Mucosa of descending colon (tissue), 3 donors: ENCODE measurements around the gene NTRK3. TPM values are rescaled to one million over a fixed set of nuclear protein-coding genes. Genes with fewer than 3 reads are reported as not detected.

Experiments used
- ATAC-seq: fragments of 200-7000 bp; cut with Tn5 transposase; one replicate; pipeline ENCODE4 v1.9.1; 2020; ENCODE audit warnings: mild to moderate bottlenecking, moderate library complexity
- DNase-seq, 3 donors: peaks; one replicate each; pipeline ENCODE4 v3.0.0-alpha.2; 2020
- H3K36me3 ChIP-seq: fragments of 200-600 bp; one replicate; pipeline ENCODE4 v1.8.0; 2021; ENCODE audit warnings: low read depth, mild to moderate bottlenecking
- H3K4me1 ChIP-seq: fragments of 200-600 bp; one replicate; pipeline ENCODE4 v1.8.0; 2021; ENCODE audit warnings: low read depth, mild to moderate bottlenecking
- H3K4me3 ChIP-seq: fragments of 200-600 bp; one replicate; pipeline ENCODE4 v1.8.0; 2021; ENCODE audit warnings: mild to moderate bottlenecking
- H3K9me3 ChIP-seq: fragments of 200-600 bp; one replicate; pipeline ENCODE4 v1.8.0; 2021; ENCODE audit warnings: mild to moderate bottlenecking
- intact Hi-C, 2 donors: fragments of 100-400 bp; cut with DNase I in 1 of 2; cut with micrococcal nuclease in 1 of 2; formaldehyde crosslinking; loops; one replicate each; pipeline versions ENCODE4 v1.11.0 to v1.11.1; 2022; cut with DNase I, micrococcal nuclease
- total RNA-seq, 3 donors: library from RNA; stranded (reverse); fragmentation: NEBNext Ultra II Directional in 2 of 3; extraction: Animal tissue kit (Norgen Biotek cat#: 25700) in 2 of 3; gene quantifications; one replicate each; pipeline versions ENCODE4 v1.2.1 to v1.2.4, GENCODE V29; 2021 to 2023
- TF ChIP-seq, protein P1 (sequence below): fragments of 200-600 bp; IDR thresholded peaks from one replicate; pipeline ENCODE4 v1.8.0; 2022; ENCODE audit warnings: antibody characterized with exemption, mild to moderate bottlenecking
- donor health status: DM: no; HTN: no; CAD: no; lungs with moderate emphysema.
- donor health status: DM: no; HTN: no; CAD: no.
- donor health status: DM: no; HTN: yes; CAD: no.

NTRK3 gene
- total RNA-seq, 3 donors from 2014 or later, result 0.78 to 2.8 (median 2.1) TPM

- no peak for ATAC-seq
- H3K9me3 ChIP-seq, result no peaks in the 10 kb centered on the region
- TF ChIP-seq, protein P1, sequence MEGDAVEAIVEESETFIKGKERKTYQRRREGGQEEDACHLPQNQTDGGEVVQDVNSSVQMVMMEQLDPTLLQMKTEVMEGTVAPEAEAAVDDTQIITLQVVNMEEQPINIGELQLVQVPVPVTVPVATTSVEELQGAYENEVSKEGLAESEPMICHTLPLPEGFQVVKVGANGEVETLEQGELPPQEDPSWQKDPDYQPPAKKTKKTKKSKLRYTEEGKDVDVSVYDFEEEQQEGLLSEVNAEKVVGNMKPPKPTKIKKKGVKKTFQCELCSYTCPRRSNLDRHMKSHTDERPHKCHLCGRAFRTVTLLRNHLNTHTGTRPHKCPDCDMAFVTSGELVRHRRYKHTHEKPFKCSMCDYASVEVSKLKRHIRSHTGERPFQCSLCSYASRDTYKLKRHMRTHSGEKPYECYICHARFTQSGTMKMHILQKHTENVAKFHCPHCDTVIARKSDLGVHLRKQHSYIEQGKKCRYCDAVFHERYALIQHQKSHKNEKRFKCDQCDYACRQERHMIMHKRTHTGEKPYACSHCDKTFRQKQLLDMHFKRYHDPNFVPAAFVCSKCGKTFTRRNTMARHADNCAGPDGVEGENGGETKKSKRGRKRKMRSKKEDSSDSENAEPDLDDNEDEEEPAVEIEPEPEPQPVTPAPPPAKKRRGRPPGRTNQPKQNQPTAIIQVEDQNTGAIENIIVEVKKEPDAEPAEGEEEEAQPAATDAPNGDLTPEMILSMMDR, result no peak
- no peak for DNase-seq
- no peaks in the 10 kb centered on the region for H3K36me3 ChIP-seq
- H3K4me3 ChIP-seq, result no peak overlapping the region
- intact Hi-C loops, result no loop called here
- no peaks in the 10 kb centered on the region for H3K4me1 ChIP-seq
Measured at GRCh38 chr15:88215066-88215648, 41.4 kb downstream of the NTRK3 start.

DNA sequence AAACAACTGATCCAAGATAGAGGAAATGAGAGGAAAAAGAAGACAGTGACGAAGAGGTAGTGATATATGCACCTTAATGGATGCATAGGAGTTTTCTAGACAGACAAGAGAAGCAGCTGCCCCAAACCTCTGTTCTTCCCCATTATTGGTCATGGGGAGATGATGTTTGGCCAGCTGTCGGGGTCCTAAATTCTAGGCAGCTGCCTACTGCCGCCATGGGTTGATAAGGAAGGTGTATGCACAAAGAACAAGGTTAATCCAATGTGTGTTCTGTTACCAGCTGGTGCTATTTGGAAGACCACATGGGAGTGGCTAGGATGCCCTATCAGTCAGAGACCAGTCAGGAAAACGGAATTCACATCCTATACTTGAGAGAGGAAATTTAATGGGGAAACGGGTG is 47.4 kb downstream of the NTRK3 start:
- no peak for ATAC-seq
- no peak overlapping the region for H3K4me3 ChIP-seq
- no peaks in the 10 kb centered on the region for H3K4me1 ChIP-seq
- intact Hi-C loops, result no loop called here
- DNase-seq, result no peak
- no peaks in the 10 kb centered on the region for H3K9me3 ChIP-seq
- TF ChIP-seq, protein P1, result no peak
- no peaks in the 10 kb centered on the region for H3K36me3 ChIP-seq

DNA sequence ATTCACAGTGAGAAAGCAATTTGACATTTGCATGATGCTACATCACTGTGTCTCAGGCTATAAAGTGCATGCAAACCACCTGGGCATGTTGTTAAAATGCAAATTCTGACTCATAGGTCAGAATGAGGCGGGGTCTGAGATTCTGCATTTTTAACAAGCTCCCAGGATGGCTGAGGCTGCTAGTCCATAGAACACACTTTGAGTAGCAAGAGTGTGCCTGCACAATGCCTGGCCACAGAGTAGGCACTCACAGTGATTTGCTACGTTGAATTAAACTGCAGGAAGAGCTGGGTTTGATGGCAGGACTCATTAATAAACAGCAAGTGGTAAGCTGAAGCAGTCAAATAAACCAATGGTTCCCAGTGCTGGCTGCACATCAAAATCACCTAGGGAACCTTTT is 48.1 kb downstream of the NTRK3 start:
- H3K4me3 ChIP-seq, result no peak overlapping the region
- TF ChIP-seq, protein P1, result no peak
- intact Hi-C loops, result no loop called here
- no peaks in the 10 kb centered on the region for H3K4me1 ChIP-seq
- no peaks in the 10 kb centered on the region for H3K36me3 ChIP-seq
- ATAC-seq (no peak), DNase-seq (no peak)
- H3K9me3 ChIP-seq, result no peaks in the 10 kb centered on the region

- TF ChIP-seq, protein P1, result no peak
- Histone ChIP-seq H3K4me3 (no peak overlapping the region), H3K9me3 (no peaks in the 10 kb centered on the region), H3K36me3 (no peaks in the 10 kb centered on the region), H3K4me1 (no peaks in the 10 kb centered on the region)
- intact Hi-C loops, result no loop called here
- ATAC-seq (no peak), DNase-seq (no peak)
Measured at GRCh38 chr15:88207565-88207964, 49.0 kb downstream of the NTRK3 start.

GRCh38 chr15:88204584-88204983 is 52.0 kb downstream of the NTRK3 start:
- Histone ChIP-seq H3K9me3 (no peaks in the 10 kb centered on the region), H3K4me3 (no peak overlapping the region), H3K4me1 (no peaks in the 10 kb centered on the region), H3K36me3 (no peaks in the 10 kb centered on the region)
- intact Hi-C loops, result no loop called here
- no peak for ATAC-seq
- DNase-seq, result no peak
- TF ChIP-seq, protein P1, result no peak

DNA sequence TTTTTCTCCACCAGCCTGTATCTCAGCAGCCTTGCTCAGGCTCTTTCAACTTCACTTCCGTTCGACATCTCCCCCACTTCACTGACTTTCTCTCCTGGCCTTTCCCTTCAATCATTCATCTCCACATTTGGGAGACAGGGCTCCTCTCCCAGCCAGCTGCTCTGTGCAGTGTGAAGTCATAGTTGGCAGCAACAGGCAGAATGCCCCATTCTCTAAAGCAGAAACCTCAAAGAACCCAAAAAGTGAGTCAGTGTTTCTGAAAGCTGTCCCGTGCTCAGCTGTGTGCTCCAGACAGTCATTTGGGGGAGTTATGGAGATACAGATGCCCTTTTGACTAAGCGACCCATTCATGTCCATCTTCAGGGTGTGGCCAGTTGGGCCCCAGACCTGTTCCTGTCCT is 54.3 kb downstream of the NTRK3 start:
- H3K4me3 ChIP-seq, result no peak overlapping the region
- no peaks in the 10 kb centered on the region for H3K9me3 ChIP-seq
- H3K36me3 ChIP-seq, result no peaks in the 10 kb centered on the region
- TF ChIP-seq, protein P1, result no peak
- intact Hi-C loops, result no loop called here
- no peak for DNase-seq
- ATAC-seq, result no peak
- no peaks in the 10 kb centered on the region for H3K4me1 ChIP-seq
